Activated T-helper 17 cell treated with anti-CD3 and anti-CD28 coated beads, Interleukin-2, amount 50 U/mL, for 72 hours (primary cell): ENCODE data around the gene SPSB1. TPM values are rescaled to one million over a fixed set of nuclear protein-coding genes. Genes with fewer than 3 reads are reported as not detected.
"Not testable (repeated sequence)": the region's sequence is repeated elsewhere in the genome, so short reads cannot be mapped to it uniquely, and the experiment has no call there.

ENCODE experiments used
- ATAC-seq: fragments of 150-1000 bp; cut with Tn5 transposase; replicated peaks from 2 replicates; pipeline ENCODE4 v1.10.0; 2021; ENCODE audit warnings: mild to moderate bottlenecking, moderate library complexity
- H3K27ac Mint-ChIP-seq: one replicate; pipeline ENCODE4 v1.8.0; 2022; ENCODE audit warnings: mixed read lengths
- H3K27me3 Mint-ChIP-seq: one replicate; pipeline ENCODE4 v1.8.0; 2022; ENCODE audit warnings: mixed read lengths
- H3K36me3 Mint-ChIP-seq: one replicate; pipeline ENCODE4 v1.8.0; 2022; ENCODE audit warnings: low read depth, mild to moderate bottlenecking, mixed read lengths
- H3K4me1 Mint-ChIP-seq: one replicate; pipeline ENCODE4 v1.8.0; 2022; ENCODE audit warnings: mixed read lengths
- H3K4me3 Mint-ChIP-seq: one replicate; pipeline ENCODE4 v1.8.0; 2022; ENCODE audit warnings: mild to moderate bottlenecking, mixed read lengths
- H3K9me3 Mint-ChIP-seq: one replicate; pipeline ENCODE4 v1.8.0; 2022; ENCODE audit warnings: mixed read lengths
- total RNA-seq, 2 donors: library from RNA; stranded (reverse); gene quantifications; one replicate each; pipeline ENCODE4 v1.2.3, GENCODE V29; 2022

The SPSB1 gene
- total RNA-seq, 2 donors from 2014 or later: 8.1 to 14.4 TPM

DNA sequence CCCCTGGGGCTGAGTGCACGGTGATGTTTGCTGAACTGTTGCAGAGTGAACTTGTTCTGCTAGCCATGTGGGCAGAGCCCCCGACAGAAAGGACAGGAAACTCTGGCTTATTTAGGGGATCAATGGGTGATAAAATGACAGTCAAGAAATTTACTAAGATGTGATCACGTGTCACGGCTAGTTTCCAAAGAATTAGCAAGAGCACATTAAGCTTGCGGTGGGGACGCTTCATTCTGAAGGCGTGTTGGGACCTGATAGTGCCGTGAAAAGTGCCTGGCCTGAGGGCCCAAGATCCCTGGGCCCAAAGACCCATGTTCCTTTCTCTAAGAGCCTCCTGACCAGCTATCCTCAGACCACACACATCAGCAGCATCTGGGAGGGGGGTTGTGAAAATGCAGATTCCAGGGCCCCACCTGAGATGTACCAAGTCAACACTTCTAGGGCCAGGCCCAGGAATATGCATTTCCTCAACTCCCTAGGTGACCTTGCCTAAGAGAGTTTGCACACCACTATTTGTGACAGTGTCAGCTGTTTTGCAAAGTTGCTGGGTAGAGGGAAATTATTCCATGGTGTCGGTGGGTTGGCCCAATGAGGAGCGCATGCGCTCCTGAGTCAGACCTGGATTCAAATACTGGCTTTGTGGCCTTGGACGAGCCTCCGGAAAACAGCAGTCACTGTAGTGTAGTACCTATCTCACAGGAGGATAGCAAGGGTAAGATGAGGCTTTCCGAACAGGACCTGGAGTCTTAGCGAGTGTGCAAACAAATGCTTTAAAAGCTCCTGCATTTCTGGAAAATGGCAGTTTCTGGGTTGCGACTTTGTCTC is 77.5 kb downstream of the SPSB1 start:
- no peak overlapping the region for H3K27ac Mint-ChIP-seq
- ATAC-seq: no peak
- H3K4me1 Mint-ChIP-seq: peaks cover 5% of the 10 kb centered on the region

DNA sequence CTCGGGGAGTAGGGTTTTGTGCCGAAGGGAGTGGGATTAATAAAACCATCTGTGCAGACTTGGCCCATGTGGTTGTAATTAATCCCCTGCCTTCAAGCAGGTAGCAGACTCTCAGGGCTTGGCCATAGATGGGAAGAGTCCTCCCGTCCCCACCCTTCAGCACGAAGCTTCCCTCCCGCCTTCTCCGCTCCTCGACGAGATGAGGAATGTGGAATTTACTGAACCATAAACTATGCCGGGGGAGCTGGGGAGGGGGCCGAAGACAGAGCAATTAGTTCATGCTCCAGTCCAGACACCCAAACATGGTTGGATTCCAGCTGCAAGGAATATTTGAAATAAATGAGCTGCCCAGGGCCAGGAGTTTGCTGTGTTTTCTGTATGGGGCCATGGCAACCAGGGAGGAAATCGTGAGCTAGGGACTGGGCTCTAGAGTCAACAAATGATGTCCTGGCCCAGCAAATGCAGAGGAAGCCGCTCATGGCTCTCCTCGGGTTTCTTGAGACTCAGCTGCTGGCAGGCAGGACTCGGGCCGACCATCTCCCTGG is 78.8 kb downstream of the SPSB1 start:
- H3K27me3 Mint-ChIP-seq: no peaks in the 10 kb centered on the region
- no peak overlapping the region for H3K27ac Mint-ChIP-seq
- H3K36me3 Mint-ChIP-seq: no peaks in the 10 kb centered on the region
- peaks cover 5% of the 10 kb centered on the region for H3K4me1 Mint-ChIP-seq
- H3K9me3 Mint-ChIP-seq: no peaks in the 10 kb centered on the region
- H3K4me3 Mint-ChIP-seq: no peak overlapping the region
- no peak for ATAC-seq

More for the DNA sequence above, 77.5 kb downstream of the SPSB1 start:
- H3K36me3 Mint-ChIP-seq: no peaks in the 10 kb centered on the region
- H3K9me3 Mint-ChIP-seq: no peaks in the 10 kb centered on the region
- H3K4me3 Mint-ChIP-seq: no peak overlapping the region
- H3K27me3 Mint-ChIP-seq: no peaks in the 10 kb centered on the region

DNA sequence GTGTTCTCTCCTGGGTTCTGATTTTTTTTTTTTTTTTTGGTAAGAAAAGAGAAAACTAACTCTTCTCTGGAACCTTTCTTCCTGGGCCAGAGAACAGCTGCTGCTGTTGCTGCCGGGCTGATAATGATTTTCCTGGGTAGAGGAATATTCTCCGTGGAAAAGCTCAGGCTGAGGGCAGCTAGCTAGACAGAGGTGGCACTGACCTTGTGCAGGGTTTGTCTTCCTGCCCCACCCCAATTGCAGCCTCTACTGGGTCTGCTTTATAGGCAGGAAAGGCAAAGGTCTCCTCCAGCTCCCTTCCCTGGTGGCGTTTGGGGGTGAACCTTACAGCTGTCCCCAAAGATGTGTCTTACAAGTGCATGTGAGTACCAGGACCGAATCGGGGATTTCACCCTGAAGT is 79.3 kb downstream of the SPSB1 start:
- H3K9me3 Mint-ChIP-seq: no peaks in the 10 kb centered on the region
- H3K27ac Mint-ChIP-seq: no peak overlapping the region
- H3K4me3 Mint-ChIP-seq: no peak overlapping the region
- no peak for ATAC-seq
- no peaks in the 10 kb centered on the region for H3K27me3 Mint-ChIP-seq
- no peaks in the 10 kb centered on the region for H3K36me3 Mint-ChIP-seq
- peaks cover 5% of the 10 kb centered on the region for H3K4me1 Mint-ChIP-seq

DNA sequence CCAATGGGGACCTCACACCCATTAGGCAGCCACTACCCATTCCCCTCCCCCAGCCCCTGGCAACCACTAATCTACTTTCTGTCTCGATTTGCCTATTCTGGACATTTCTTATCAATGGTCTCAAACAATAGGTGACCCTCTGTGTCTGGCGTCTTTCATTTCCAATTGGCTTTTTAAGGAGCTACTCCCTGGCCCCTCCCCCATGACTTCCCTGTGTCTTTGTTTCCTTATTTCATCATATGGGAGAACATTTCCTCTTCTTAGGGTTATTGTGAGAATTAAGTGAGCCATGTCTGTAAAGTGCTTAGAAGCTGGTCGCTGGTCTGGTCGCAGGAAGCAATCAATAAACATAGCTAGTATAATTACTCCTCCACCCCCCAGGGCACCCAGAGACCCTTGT is 80.9 kb downstream of the SPSB1 start:
- no peaks in the 10 kb centered on the region for H3K4me1 Mint-ChIP-seq
- H3K27me3 Mint-ChIP-seq: no peaks in the 10 kb centered on the region
- H3K36me3 Mint-ChIP-seq: no peaks in the 10 kb centered on the region
- no peak overlapping the region for H3K27ac Mint-ChIP-seq
- H3K9me3 Mint-ChIP-seq: no peaks in the 10 kb centered on the region
- H3K4me3 Mint-ChIP-seq: no peak overlapping the region
- no peak for ATAC-seq

DNA sequence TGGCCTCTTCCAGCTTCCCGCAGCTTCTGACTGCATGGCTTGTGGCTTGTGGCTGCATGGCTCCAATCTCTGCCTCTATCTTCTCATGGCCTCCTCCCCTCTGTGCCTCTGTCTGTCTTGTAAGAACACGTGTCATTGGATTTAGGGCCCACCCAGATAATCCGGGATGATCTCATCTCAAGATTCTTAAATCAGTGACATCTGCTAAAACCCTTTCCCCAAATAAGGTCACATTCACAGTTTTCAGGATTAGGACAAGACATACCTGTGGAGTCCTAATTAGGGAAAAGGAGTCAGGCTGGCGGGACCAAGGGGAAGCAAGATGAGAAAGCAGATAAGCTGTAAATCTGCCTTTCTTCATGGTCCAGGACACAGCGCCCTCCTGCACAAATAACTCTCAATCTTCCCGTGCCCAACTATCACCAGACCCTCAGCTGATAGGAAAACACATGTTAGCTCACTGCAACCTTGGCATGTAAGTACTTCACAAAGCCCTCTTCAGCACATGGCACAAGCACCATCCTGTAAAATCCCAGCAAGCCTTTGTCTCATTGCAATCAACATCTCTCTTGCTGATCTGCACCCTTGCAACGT is 82.2 kb downstream of the SPSB1 start:
- Mint-ChIP-seq H3K36me3 (no peaks in the 10 kb centered on the region), H3K27me3 (no peaks in the 10 kb centered on the region), H3K9me3 (no peaks in the 10 kb centered on the region), H3K4me3 (no peak overlapping the region), H3K4me1 (no peaks in the 10 kb centered on the region), H3K27ac (no peak overlapping the region)
- no peak for ATAC-seq

DNA sequence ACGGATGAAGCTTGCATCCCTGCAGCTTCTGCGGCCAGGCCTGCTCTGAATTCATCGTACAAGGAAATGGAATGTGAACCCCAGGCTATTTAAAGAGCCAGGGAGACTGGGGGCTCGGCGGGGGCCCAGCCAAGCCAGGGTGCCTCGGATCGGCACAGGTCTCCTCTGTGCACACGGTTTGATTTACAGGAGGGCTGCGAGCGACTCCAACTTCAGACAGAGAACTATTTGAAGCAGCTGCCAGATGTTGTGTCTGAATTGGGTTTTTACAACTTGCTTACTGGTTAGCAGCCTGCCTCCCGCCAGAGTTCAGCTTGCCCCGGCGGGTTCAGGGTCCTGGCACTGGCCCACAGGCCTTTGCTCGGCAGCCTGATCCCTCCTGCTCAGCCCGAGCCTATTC is 83.2 kb downstream of the SPSB1 start:
- Mint-ChIP-seq H3K4me3 (no peak overlapping the region), H3K27me3 (no peaks in the 10 kb centered on the region), H3K27ac (no peak overlapping the region), H3K36me3 (no peaks in the 10 kb centered on the region), H3K9me3 (no peaks in the 10 kb centered on the region), H3K4me1 (no peaks in the 10 kb centered on the region)
- no peak for ATAC-seq

DNA sequence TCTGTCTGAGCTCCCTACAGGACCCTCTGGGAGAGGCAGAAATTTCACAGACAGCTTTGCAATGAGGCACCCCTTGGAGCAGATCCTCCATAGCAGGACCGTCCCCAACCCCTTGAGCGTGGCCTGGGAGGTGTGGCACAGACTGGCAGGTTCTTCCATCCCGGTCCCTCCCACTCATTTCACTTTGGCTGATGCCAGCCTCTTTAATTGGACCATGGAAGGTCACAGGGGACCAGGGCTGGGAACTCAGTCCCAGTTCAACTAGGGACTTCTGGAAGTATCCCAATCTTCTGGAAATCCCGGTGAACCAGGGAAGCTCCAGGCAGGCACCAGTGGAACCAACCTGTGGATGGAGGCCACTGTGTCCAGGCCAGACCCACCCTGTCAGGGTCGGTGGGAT is 83.7 kb downstream of the SPSB1 start:
- H3K36me3 Mint-ChIP-seq: no peaks in the 10 kb centered on the region
- H3K4me1 Mint-ChIP-seq: no peaks in the 10 kb centered on the region
- no peak overlapping the region for H3K27ac Mint-ChIP-seq
- no peak for ATAC-seq
- no peaks in the 10 kb centered on the region for H3K9me3 Mint-ChIP-seq
- no peaks in the 10 kb centered on the region for H3K27me3 Mint-ChIP-seq
- H3K4me3 Mint-ChIP-seq: no peak overlapping the region

DNA sequence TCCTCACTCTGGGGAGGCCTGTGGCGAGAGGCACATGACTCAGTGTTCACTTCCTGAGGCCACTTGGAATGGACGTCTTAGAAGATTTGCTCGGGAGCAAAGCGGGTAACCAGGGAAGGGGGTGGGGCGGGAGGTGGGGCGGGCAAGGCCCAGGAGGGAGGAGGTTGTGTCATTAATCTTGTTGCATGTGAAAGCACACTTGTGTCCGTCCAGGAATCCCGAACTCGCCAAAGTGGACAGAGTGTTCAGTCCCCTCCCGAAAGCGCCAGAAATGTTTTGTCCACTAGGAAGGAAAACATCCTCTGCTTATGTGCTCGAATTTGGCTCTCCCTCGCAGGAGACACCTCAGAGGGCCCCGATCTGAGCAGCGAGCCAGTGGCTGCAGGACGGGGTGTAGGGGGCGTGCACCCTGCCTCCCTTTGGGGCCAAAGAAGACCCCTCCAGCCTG is 84.2 kb downstream of the SPSB1 start:
- Mint-ChIP-seq H3K27me3 (no peaks in the 10 kb centered on the region), H3K9me3 (no peaks in the 10 kb centered on the region), H3K36me3 (no peaks in the 10 kb centered on the region), H3K27ac (no peak overlapping the region), H3K4me1 (no peaks in the 10 kb centered on the region), H3K4me3 (no peak overlapping the region)
- ATAC-seq: no peak

DNA sequence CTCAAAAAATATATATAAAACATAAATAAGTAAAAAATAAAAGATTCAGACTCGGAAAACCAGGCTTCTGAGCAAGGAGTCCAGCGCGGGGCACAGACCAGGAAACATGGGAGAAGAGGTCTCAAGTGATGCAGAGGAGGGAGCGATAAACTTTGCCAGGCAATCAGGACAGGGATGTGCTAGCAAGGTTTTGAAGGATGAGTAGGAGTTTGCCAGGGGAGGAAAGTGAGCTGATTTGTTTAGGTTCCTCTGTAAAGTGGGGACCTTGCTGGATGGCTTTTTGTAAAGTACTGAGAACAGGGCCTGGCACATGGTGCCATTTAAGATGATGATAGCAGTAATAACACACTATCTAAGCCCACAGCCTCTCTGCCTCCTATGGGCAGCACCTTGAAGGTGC is 86.1 kb downstream of the SPSB1 start:
- H3K4me3 Mint-ChIP-seq: no peak overlapping the region

DNA sequence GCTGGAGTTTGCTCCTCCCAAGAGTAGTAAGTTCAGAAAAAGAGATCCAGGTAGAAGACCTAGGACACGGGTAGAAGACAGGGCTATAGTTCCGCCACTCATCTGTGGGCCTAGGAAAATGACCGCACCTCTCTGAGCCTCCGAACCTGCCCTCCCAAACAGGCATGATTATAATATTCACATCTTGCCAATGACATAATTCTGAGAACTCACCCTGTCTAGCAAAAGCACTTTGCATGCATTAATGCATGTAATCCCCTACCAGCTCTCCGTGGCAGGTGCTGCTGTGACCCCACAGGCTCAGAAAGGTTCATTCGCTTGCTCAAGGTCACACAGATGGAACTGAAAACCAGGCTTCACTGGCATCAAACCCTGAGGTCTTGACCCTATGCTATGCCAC is 88.0 kb downstream of the SPSB1 start:
- no peak for ATAC-seq
- Mint-ChIP-seq H3K36me3 (no peaks in the 10 kb centered on the region), H3K4me3 (no peak overlapping the region), H3K27ac (no peak overlapping the region), H3K27me3 (no peaks in the 10 kb centered on the region), H3K4me1 (no peaks in the 10 kb centered on the region), H3K9me3 (no peaks in the 10 kb centered on the region)

More for the DNA sequence above, 86.1 kb downstream of the SPSB1 start:
- no peak for ATAC-seq
- no peaks in the 10 kb centered on the region for H3K27me3 Mint-ChIP-seq
- H3K4me1 Mint-ChIP-seq: no peaks in the 10 kb centered on the region
- H3K9me3 Mint-ChIP-seq: no peaks in the 10 kb centered on the region
- H3K36me3 Mint-ChIP-seq: no peaks in the 10 kb centered on the region
- H3K27ac Mint-ChIP-seq: no peak overlapping the region

DNA sequence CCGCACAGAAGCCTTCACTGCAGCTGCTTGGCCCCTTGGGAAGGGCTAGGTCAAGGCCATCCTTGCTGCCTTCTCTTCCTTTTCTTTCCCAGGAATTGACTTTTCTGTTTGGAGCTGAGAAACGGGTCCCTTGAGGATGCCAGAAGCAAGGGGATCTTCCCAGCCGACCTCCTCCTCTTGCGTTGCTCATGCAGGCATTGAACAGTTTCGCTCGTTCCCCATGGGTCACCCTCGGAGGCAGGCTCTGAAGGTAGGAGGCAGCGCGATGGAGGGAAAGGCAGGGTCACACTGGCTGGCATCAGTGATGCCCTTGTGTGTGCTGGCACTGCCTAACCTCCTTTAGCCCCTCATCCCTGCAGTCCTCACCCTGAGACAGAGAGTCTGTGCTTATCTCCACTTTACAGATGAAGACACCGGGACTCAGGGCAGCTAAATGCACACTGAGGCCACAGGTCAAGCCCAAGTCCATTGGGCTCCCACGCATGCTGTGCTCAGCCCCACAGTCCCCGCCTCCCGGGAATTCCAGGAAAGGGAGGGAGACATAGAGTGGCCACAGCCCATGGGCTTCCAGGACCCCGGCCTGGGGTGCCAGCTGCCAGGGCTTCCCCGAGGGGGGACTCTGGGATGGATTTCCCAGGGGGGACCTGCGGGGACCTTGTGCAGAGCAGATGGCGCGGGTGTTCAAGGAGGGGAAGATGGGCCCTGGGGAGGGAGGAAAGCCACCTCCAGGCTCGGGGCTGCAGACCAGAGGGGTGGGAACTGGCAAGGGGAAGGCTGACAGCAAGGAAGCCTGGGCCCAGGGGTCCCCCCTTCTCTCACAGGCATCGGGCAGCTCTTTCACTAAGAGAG is 90.2 kb downstream of the SPSB1 start:
- H3K4me3 Mint-ChIP-seq: no peak overlapping the region
- no peak overlapping the region for H3K27ac Mint-ChIP-seq
- H3K36me3 Mint-ChIP-seq: no peaks in the 10 kb centered on the region
- no peaks in the 10 kb centered on the region for H3K27me3 Mint-ChIP-seq
- no peaks in the 10 kb centered on the region for H3K9me3 Mint-ChIP-seq
- ATAC-seq: no peak
- H3K4me1 Mint-ChIP-seq: no peaks in the 10 kb centered on the region

DNA sequence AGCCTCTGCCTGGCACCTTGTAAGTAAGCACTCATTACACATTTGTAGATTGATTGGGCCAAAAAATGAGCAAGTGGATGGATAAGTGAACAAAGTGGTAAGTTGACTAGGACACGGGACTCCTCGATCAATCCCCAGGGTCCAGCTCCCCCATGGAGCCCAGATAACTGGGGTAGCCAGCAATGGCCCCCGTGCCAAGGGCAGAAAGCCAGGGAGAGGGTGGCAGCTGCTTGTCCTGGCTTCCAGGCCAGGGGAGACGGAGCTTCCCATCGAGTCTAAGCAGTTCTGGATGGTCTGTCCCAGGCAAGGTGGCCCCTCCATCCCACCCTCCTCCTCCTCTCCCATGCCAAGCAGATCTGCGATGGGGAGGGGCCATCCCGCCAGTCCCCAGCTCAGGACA is 91.4 kb downstream of the SPSB1 start:
- ATAC-seq: no peak
- Mint-ChIP-seq H3K4me3 (no peak overlapping the region), H3K36me3 (no peaks in the 10 kb centered on the region), H3K27me3 (no peaks in the 10 kb centered on the region), H3K9me3 (no peaks in the 10 kb centered on the region), H3K4me1 (no peaks in the 10 kb centered on the region), H3K27ac (no peak overlapping the region)

DNA sequence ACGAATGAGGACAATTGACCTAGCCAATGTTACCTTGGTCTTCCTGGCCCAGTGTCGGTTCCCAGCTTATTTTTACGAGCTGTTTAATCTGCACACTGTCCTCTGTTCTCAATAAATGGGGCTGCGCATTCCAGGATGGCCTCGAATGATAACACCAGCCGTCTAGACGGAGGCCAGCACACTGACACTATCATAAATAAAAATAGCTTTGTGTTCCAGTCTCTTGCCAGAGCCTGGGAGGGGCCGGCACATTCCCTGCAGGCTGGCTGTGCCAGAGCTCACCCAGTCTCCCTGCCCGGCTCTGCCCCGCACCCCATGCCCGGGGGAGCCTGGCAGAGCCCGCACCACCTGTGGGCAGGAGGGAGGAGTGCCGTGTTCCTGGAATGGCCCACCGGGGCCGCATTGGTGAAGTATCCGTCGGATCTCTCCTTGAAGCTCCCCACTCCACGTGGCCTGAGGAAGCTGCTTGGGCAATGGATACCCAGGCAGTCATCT is 92.1 kb downstream of the SPSB1 start:
- Mint-ChIP-seq H3K27me3 (no peaks in the 10 kb centered on the region), H3K4me1 (peaks cover 4% of the 10 kb centered on the region), H3K27ac (no peak overlapping the region), H3K36me3 (no peaks in the 10 kb centered on the region), H3K4me3 (no peak overlapping the region), H3K9me3 (no peaks in the 10 kb centered on the region)
- ATAC-seq: no peak

DNA sequence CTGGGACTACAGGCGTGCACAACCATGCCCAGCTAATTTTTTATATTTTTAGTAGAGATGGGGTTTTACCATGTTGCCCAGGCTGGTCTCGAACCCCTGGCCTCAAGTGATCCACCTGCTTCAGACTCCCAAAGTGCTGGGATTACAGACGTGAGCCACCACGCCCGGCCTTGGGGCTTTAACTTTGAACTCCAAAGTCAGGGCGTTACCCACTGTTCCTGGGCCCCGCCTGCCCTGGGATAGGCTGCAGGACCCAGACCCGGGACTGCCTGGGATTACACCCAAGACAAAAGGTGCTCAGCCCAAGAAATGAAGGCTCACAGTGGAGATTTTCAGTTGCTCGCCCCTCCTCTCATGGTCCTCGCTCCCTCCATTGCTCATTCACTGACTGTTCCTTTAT is 92.7 kb downstream of the SPSB1 start:
- H3K9me3 Mint-ChIP-seq, ATAC-seq, H3K27me3 Mint-ChIP-seq, H3K4me3 Mint-ChIP-seq, H3K36me3 Mint-ChIP-seq, H3K4me1 Mint-ChIP-seq, H3K27ac Mint-ChIP-seq: not testable (repeated sequence)
